ENCODE results near the gene PPFIBP2.

Gene PPFIBP2

GRCh38 chr11:7558046-7558445 lies 44.2 kb downstream of the PPFIBP2 start:
- DNase-seq: no peak

DNA sequence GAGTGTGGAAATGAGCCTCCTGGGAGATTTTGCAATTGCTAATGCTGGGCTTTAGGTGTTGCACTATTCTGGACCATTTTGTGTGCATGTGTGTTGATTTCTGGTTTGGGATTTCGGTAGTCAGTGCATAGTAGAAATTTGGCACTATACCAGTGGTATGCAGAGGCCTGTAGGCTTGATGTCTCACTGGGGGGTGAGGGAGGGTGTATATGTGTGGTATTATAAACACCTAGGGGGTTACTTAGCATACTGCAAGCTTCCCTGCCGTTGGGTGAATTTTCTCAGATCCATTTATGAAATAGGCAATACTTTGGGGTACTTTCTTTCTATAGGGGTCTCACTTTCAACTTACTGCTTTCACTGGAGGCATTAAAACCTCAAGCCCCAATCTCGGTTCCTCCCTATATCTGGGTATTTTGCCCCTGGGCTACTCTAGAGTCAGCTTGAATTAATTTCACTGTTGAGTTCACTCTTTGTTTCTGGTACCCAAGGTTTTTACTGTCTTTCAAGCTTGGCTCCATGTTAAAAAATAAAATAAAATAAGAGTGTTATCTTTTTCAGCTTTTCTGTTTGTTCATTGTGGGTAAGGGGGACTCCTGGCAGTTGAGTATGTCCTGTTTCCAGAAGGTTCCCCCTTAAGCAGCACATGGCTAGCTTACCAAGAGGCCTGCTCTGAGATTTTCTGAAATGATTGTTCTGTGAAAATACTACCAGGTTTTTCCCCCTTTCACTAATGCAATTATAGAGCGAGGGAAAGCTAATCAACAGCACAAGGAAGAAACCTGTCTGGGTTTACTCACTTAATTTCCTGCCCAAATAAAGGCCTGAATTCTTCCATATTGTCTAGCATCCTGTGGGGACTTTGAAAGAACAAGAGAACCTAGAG lies 45.8 kb downstream of the PPFIBP2 start:
- DNase-seq: no peak

- no peak for DNase-seq
Measured at GRCh38 chr11:7561562-7561961, 47.8 kb downstream of the PPFIBP2 start.

GRCh38 chr11:7563281-7563680 lies 49.5 kb downstream of the PPFIBP2 start:
- DNase-seq: no peak

DNA sequence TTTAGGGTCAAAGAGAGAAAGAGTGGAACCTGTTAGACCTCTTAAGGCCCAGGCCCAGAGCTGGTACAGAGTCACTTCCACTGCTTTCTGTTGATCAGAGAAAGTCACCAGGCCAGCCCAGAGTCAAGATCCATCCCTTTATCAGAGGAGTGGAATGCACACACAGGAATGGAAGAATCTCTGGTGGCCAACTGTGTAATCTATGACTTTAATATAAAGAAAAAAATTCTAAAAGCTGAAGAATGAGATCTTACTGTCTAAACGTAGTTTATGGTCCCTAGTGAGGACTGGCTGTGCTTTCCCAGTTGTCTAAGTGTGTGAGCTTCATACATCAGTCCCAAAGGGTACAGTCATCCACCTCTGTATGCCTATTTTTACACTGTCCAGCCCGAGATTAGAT lies 51.0 kb downstream of the PPFIBP2 start:
- no peak for DNase-seq

DNA sequence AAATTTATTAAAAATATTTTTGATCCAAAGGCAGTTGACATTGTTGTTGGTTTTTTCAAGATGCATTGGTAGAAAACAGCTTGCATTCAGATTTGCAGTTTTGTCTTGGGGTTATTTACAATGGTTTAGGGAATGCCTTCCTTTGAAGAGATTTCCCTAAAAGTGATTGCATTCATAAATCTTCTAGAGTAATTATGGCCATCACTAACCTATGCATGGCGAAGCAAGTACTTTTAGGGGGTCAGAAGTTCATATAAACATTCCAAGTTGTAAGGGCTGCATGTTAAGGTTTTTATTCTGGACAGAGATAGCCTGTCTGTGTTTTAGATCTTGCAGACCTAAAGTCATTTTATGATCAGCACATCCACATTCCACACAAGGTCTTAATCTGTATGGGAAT lies 53.5 kb downstream of the PPFIBP2 start:
- DNase-seq: no peak

DNA sequence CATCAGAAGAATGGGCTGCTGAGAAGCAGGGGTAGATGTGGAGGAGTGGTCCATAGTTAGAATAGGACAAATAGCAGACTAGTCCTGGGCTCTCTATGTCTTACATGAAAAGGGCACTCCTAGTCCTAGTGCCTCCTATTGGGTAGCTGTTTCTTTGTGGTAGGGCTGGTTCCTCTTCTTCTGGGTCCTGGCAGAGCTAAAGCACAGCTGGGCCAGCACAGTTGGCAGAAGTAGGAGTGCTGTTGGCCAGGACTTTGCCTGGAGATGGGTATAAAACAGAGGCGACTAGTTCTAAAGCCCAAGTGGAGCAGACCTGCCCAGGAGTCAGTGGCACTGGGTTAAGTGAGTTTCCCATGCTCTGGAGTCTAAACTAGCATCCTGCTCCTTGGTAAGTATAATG lies 55.2 kb downstream of the PPFIBP2 start:
- no peak for DNase-seq

DNA sequence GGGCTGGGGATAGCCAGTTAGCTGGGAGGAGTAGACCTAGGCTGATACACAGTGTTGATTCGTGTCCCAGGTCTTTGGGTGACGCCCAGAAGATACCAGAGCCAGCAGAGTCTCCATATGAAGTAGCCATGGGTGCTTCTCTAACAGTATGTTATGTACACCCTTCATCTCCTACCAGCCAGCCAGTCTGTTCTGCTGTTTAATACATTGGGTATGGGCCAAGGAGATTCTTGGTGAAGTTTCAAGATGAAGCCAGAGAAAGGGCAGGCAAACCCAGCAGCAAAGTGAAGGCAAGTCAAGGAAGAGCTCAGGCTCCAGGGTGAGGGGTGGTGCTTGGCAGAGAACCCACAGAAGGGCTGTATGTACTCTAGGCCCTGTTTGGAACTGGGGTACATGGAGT lies 56.4 kb downstream of the PPFIBP2 start:
- DNase-seq: no peak

DNA sequence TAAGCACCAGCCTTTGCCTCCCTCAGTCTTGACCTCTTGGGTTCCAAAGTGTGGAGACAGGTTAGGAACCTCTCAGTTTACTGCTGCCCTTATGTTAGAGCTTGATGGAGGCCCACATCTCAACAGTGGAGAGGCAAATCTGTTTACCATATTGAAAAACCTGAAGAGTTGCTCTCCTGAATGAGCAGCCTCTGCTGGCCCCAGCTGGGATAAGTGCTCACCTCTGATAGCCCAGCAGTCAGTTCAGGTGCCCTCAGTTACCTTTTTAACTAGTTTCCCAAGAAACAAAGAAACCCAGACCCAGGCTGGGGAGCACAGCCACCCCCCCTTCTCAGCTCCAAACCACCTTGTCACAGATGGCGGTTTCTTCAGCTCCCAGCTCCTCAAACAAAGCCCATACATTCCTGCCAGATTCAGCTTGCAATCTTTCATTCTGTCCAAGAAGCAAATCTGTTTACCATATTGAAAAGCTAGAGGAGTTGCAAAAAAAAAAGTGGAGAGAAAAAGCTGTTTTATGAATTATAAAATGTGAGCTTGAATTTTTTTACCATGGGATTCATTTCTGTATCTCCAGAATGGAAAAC lies 57.2 kb downstream of the PPFIBP2 start:
- no peak for DNase-seq

DNA sequence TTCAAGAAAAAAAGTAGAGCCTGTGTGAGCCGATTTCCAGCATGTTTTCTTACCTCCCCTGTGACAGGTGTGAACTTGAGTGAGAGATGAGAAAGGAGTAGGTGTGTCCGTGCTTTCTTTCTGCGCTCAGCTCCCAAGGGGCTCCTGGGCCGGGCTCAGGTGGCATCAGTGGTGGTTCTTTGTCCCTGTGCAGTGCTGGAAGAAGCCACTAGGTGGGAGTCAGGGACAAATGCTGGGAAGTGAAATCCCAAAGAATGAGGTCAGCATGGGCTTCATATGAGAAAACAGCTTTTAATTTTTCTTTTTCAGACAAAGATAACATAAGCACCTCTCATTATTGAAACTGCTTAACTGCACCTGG lies 57.8 kb downstream of the PPFIBP2 start:
- peak; percentile 29 for DNase-seq

GRCh38 chr11:7572001-7572712 lies 58.4 kb downstream of the PPFIBP2 start:
- DNase-seq: no peak

DNA sequence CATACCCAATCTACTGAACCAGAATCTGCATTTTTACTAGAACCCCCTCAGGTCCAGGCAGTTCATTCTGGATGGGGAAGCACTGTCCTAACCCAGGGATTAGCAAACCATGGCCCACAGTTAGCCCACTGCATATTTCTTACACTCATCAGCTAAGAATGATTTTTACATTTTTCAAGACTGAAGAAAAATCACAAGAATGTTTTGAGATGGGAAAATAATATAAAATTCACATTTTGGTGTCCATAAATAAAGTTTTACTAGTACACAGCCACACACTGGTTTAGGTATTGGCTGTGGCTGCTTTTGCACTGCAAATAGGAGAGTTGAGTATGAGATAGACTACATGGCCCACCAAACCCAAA lies 59.4 kb downstream of the PPFIBP2 start:
- no peak for DNase-seq

GRCh38 chr11:7573558-7574296 lies 59.9 kb downstream of the PPFIBP2 start:
- DNase-seq: no peak

- no peak for DNase-seq
Measured at GRCh38 chr11:7574491-7575130, 60.8 kb downstream of the PPFIBP2 start.

DNA sequence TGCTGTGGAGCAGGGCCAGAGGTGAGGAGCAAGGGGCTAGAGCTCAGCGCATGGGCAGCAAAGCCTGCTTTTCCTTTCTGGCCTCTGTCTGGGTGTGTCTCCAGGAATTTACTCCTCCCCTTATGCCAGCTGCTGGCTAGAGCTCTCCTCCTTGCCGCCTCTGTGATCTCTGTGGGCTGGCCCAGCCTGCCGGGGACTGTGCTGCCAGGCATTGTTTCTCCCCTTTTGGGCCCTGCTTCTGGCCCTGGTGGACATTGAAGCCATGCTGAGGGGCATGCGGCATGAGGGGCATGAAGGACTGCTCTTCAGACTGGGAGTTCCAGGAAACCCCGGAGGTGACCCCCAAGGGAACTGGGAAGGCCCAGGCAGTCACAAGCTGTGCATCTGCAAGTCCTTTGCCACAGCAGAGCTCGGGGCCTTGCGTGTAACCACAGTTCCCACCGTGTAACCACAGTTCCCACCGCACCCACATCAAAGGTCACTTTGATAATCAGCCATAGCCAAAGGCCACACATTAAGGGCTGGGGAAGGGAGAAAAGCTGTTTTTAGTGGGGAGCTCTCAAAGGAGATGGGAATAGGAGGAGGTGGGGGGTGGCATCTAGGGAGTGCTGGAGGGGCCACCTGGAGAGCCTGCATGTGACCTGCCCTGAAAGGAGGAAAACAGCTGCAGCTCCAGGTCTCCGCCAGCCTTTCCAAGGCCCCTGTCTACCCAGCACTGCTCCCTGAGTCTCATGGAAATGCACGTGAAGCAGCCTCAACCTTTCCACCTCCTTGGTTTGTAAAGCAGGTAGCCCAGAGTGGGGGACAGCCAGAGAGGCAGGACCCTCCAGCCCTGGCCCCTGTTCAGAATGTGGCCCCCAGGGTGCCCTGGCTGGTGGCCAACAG lies 62.3 kb downstream of the PPFIBP2 start:
- DNase-seq: peak; percentile 2

DNA sequence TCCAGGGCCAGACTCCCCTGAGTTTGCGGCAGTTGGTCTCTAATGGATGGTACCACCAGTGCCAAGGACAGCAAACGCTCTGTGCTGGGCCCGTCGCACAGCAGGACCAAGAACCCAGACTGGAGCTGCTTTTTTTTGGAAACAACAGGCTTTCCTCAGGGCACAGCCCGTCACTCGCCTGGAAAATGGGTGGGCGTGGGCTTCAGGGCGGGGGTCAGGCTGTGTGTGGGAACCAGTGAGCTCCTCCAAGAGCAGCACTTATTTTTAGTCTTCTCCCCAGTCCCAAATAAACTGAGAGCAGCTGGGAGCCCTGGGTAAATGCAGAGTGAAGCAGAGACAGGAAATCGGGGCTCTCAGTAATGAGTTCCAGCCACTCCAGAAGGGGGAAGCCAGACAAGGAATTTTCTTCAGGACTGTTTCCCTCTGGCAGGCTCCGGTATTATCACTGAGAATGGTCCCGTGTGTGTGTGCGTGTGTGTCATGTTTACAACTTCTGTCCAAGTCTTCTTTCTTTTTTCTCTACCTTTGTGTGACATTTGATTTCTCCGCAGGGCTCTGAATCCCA lies 63.0 kb downstream of the PPFIBP2 start:
- DNase-seq: no peak

GRCh38 chr11:7577291-7578190 lies 63.7 kb downstream of the PPFIBP2 start:
- no peak for DNase-seq

DNA sequence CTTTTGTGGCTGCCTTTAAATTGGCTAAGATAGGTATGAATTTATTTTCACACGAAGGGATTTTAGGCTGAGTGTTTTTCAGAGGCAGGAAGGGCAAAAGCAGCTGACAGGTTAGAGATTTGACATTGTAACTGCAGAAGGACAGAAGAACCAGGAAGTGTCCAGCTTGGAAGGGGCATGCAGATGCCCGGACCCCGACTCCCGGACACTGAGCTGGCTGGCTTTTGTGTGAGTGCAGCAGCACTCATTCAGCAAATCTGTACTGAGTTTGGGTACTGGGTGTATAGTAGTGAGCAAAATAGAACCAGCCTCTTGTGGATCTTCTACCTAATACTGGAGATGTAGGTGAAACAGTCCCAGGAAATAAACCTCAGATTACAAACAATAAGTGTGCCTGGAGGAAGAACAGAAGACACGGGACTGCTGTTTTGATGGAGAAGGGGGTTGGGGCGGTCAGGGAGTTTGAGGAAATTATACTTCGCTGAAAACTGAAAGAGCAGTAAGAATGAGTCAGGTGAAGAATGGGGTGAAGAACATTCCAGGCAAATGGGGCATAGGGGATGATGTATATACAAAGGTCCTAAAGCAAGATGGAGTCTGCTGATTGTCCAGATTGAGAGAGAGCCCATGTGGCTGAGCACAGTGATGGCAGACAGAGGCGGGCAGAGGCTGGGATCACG lies 64.6 kb downstream of the PPFIBP2 start:
- DNase-seq: no peak

GRCh38 chr11:7579361-7579791 lies 65.6 kb downstream of the PPFIBP2 start:
- no peak for DNase-seq
